Measurements from ENCODE around the gene COL23A1. TPM values are rescaled to one million over a fixed set of nuclear protein-coding genes. Genes with fewer than 3 reads are reported as not detected.

The COL23A1 gene
- total and polyA plus RNA-seq, 2 experiments from 2014 or later, result 1.1 to 5.1 TPM

- Histone ChIP-seq H2AFZ (no peak overlapping the region), H3K4me1 (ENCODE audit: insufficient read depth) (no peaks in the 10 kb centered on the region), H3K79me2 (no peaks in the 10 kb centered on the region), H3K9me2 (replicated peaks; ENCODE audit: insufficient read depth) (no peaks in the 10 kb centered on the region), H3K27ac (no peak overlapping the region), H3K9me3 (ENCODE audit: low read depth) (peaks cover 3% of the 10 kb centered on the region), H3K36me3 (replicated peaks; ENCODE audit: insufficient read depth, low read depth) (no peaks in the 10 kb centered on the region), H3K4me2 (no peak overlapping the region), H4K20me1 (ENCODE audit: insufficient read depth, poor library complexity, severe bottlenecking) (no peaks in the 10 kb centered on the region), H3K27me3 (no peaks in the 10 kb centered on the region), H3K4me3 (no peak overlapping the region)
- WGBS (ENCODE audit: low lambda C conversion rate, missing lambda C conversion rate), result 82% methylated on average over 19 of the region's 19 CpGs
- no peak for DNase-seq (ENCODE audit: low spot score)
- no peak for TF ChIP-seq EZH2 (IDR thresholded peaks at IDR 0.05; ENCODE audit: borderline replicate concordance)
- TF ChIP-seq EZH2phosphoT487 (IDR thresholded peaks at IDR 0.05; ENCODE audit: low read depth, severe bottlenecking, unreplicated experiment), result no peak
- TF ChIP-seq CTCF (IDR thresholded peaks at IDR 0.05; ENCODE audit: poor library complexity), result no peak
Measured at GRCh38 chr5:178281331-178281730, 308.9 kb downstream of the COL23A1 start.

GRCh38 chr5:178280631-178281030 is 309.6 kb downstream of the COL23A1 start:
- Histone ChIP-seq H3K9me3 (ENCODE audit: low read depth) (peaks cover 3% of the 10 kb centered on the region), H3K4me2 (no peak overlapping the region), H3K9me2 (replicated peaks; ENCODE audit: insufficient read depth) (no peaks in the 10 kb centered on the region), H3K4me1 (ENCODE audit: insufficient read depth) (no peaks in the 10 kb centered on the region), H4K20me1 (ENCODE audit: insufficient read depth, poor library complexity, severe bottlenecking) (no peaks in the 10 kb centered on the region), H3K4me3 (no peak overlapping the region), H3K27ac (no peak overlapping the region), H2AFZ (no peak overlapping the region), H3K79me2 (no peaks in the 10 kb centered on the region), H3K27me3 (no peaks in the 10 kb centered on the region), H3K36me3 (replicated peaks; ENCODE audit: insufficient read depth, low read depth) (no peaks in the 10 kb centered on the region)
- 93% methylated on average over 8 of the region's 9 CpGs for WGBS (ENCODE audit: low lambda C conversion rate, missing lambda C conversion rate)
- no peak for DNase-seq (ENCODE audit: low spot score)
- no peak for TF ChIP-seq EZH2 (IDR thresholded peaks at IDR 0.05; ENCODE audit: borderline replicate concordance)
- TF ChIP-seq CTCF (IDR thresholded peaks at IDR 0.05; ENCODE audit: poor library complexity), result no peak
- no peak for TF ChIP-seq EZH2phosphoT487 (IDR thresholded peaks at IDR 0.05; ENCODE audit: low read depth, severe bottlenecking, unreplicated experiment)

GRCh38 chr5:178279723-178280438 is 310.3 kb downstream of the COL23A1 start:
- H3K36me3 ChIP-seq (replicated peaks; ENCODE audit: insufficient read depth, low read depth), result no peaks in the 10 kb centered on the region
- peak; percentile 95 for TF ChIP-seq CTCF (IDR thresholded peaks at IDR 0.05; ENCODE audit: poor library complexity)
- no peak for TF ChIP-seq EZH2phosphoT487 (IDR thresholded peaks at IDR 0.05; ENCODE audit: low read depth, severe bottlenecking, unreplicated experiment)
- no peaks in the 10 kb centered on the region for H3K27me3 ChIP-seq
- H4K20me1 ChIP-seq (ENCODE audit: insufficient read depth, poor library complexity, severe bottlenecking), result no peaks in the 10 kb centered on the region
- WGBS (ENCODE audit: low lambda C conversion rate, missing lambda C conversion rate), result 28% methylated on average over 33 of the region's 33 CpGs
- H3K27ac ChIP-seq, result no peak overlapping the region
- H3K4me1 ChIP-seq (ENCODE audit: insufficient read depth), result no peaks in the 10 kb centered on the region
- peaks cover 3% of the 10 kb centered on the region for H3K9me3 ChIP-seq (ENCODE audit: low read depth)
- DNase-seq (ENCODE audit: low spot score), result peak; percentile 91
- H2AFZ ChIP-seq, result no peak overlapping the region
- no peaks in the 10 kb centered on the region for H3K9me2 ChIP-seq (replicated peaks; ENCODE audit: insufficient read depth)
- peak overlapping the region; percentile 50 for H3K4me2 ChIP-seq
- no peak overlapping the region for H3K4me3 ChIP-seq
- H3K79me2 ChIP-seq, result no peaks in the 10 kb centered on the region

Measured in hepatocyte (in vitro differentiated cells).